Caco-2 (cell line): ENCODE data around the gene AOPEP. TPM values are rescaled to one million over a fixed set of nuclear protein-coding genes. Genes with fewer than 3 reads are reported as not detected.
A peak's percentile ranks its signal among the peaks of the same experiment; 100 is the strongest.

ENCODE experiments used
- BruUV-seq: library from RNA; stranded (reverse); fragments of 400-500 nt; replicated peaks from 2 replicates; lab custom pipeline; 2021; lab: Mats Ljungman, UMichigan
- CTCF ChIA-PET: fragments of 300-600 bp; sonication (Branson Sonifier 250); formaldehyde crosslinking; loops from one replicate; lab custom pipeline; 2022; ENCODE audit warnings: antibody characterized with exemption; lab: Charles Lee
- POLR2A ChIA-PET: fragments of 300-600 bp; sonication (Branson Sonifier 250); formaldehyde crosslinking; loops from one replicate; lab custom pipeline; 2022; ENCODE audit warnings: antibody characterized with exemption; lab: Charles Lee
- DNase-seq, 2 experiments: peaks; one replicate each; pipeline versions ENCODE4 v3.0.0 to v3.0.0-alpha.2; 2020 to 2022
- H3K27me3 ChIP-seq: replicated peaks from 2 replicates; pipeline ENCODE4 v1.6.0; 2011; ENCODE audit warnings: low read length; ENCODE audit not compliant: control insufficient read depth, insufficient read depth
- H3K36me3 ChIP-seq: 2 replicates; pipeline ENCODE4 v1.5.1; 2011; ENCODE audit warnings: low read length; ENCODE audit not compliant: control insufficient read depth, insufficient read depth
- H3K4me1 ChIP-seq: fragments of 250-450 bp; sonication (Bioruptor Pico); 2 replicates; pipeline ENCODE4 v1.5.1; 2020; ENCODE audit warnings: mild to moderate bottlenecking
- H3K4me3 ChIP-seq: 2 replicates; pipeline ENCODE4 v1.5.1; 2011; ENCODE audit warnings: low read depth, mild to moderate bottlenecking, control low read depth, low read length
- H3K9me3 ChIP-seq: fragments of 250-450 bp; sonication (Bioruptor Pico); 2 replicates; pipeline ENCODE4 v1.5.1; 2020; ENCODE audit warnings: mild to moderate bottlenecking, moderate library complexity
- H3K27ac Mint-ChIP-seq: one replicate; pipeline ENCODE4 v1.8.0; 2022; ENCODE audit warnings: mixed read lengths; ENCODE audit not compliant: unreplicated experiment
- H3K27me3 Mint-ChIP-seq: one replicate; pipeline ENCODE4 v1.8.0; 2022; ENCODE audit warnings: mixed read lengths; ENCODE audit not compliant: insufficient read depth, unreplicated experiment
- H3K36me3 Mint-ChIP-seq: one replicate; pipeline ENCODE4 v1.8.0; 2022; ENCODE audit warnings: mild to moderate bottlenecking, mixed read lengths; ENCODE audit not compliant: insufficient read depth, unreplicated experiment
- H3K4me1 Mint-ChIP-seq: one replicate; pipeline ENCODE4 v1.8.0; 2022; ENCODE audit warnings: low read depth, mixed read lengths; ENCODE audit not compliant: unreplicated experiment
- H3K4me3 Mint-ChIP-seq: one replicate; pipeline ENCODE4 v1.8.0; 2022; ENCODE audit warnings: mild to moderate bottlenecking, moderate library complexity, mixed read lengths; ENCODE audit not compliant: unreplicated experiment
- H3K9me3 Mint-ChIP-seq: one replicate; pipeline ENCODE4 v1.8.0; 2022; ENCODE audit warnings: mixed read lengths; ENCODE audit not compliant: unreplicated experiment
- intact Hi-C: fragments of 100-400 bp; cut with micrococcal nuclease; formaldehyde crosslinking; loops from one replicate; pipeline ENCODE4 v1.10.0; 2022; ENCODE audit not compliant: unreplicated experiment
- total RNA-seq: library from RNA; stranded (reverse); gene quantifications from 2 replicates; pipeline ENCODE4 v1.2.3, GENCODE V29; 2022
- TF ChIP-seq, protein P1 (sequence below), 2 experiments: fragments of 200-600 bp in 1 of 2; IDR thresholded peaks; 1 replicate in 1 of 2; 2 replicates in 1 of 2; pipeline versions ENCODE4 v1.5.1 to v1.8.0; 2011 to 2022; ENCODE audit warnings: antibody characterized with exemption in 1 of 2, control low read depth in 1 of 2, inconsistent platforms in 1 of 2, low read depth in 1 of 2, low read length in 1 of 2, mild to moderate bottlenecking in 1 of 2, moderate library complexity in 1 of 2; ENCODE audit not compliant: insufficient read depth in 1 of 2, severe bottlenecking in 1 of 2, unreplicated experiment in 1 of 2

The AOPEP gene
- total RNA-seq, 1 experiment from 2014 or later, result 63.3 TPM

DNA sequence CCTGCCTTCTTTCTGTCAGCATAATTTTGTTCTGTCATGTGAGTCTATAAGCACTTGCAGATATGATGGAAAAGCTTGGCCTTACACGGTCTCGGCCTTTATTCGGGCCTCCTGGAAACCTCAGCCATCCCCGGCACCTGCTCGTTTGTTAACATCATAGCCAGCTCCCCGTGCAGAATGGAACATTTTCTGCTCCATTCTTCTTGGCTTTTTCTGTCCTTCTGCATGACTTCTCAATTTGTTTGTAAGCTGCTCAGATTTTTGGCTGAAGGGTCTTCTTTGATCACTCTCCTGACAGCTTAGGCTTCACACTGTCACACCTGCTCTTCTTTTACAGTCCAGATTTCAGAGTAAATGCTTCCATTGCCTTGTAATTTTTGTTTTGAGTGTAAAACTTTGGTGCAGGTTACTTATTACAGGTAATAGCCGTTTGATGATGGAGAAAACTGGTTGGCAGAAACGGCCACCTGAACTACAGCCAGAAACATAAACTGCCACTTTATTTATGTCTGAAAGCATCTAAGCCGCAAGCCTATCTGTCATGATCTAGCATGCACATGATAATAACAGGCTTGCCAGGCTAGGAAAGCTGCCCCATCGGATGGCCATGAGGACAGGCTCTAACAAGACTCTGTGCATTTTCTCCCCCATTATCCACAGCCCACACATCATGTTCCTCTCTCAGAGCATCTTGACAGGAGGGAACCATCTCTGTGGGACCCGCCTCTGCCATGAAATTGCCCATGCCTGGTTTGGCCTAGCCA is 197.0 kb downstream of the AOPEP start:
- Mint-ChIP-seq H3K27ac (no peak overlapping the region), H3K9me3 (no peaks in the 10 kb centered on the region), H3K4me1 (peaks cover 66% of the 10 kb centered on the region), H3K27me3 (no peaks in the 10 kb centered on the region), H3K4me3 (no peak overlapping the region), H3K36me3 (peaks cover 6% of the 10 kb centered on the region)
- no peaks in the 10 kb centered on the region for H3K27me3 ChIP-seq
- H3K9me3 ChIP-seq, result no peaks in the 10 kb centered on the region
- H3K36me3 ChIP-seq, result no peaks in the 10 kb centered on the region
- intact Hi-C loops, result loop anchor here (5.0 kb wide), 1 partner anchor 84 kb away; no protein-coding TSS in a partner anchor
- no peak for DNase-seq
- TF ChIP-seq, protein P1, sequence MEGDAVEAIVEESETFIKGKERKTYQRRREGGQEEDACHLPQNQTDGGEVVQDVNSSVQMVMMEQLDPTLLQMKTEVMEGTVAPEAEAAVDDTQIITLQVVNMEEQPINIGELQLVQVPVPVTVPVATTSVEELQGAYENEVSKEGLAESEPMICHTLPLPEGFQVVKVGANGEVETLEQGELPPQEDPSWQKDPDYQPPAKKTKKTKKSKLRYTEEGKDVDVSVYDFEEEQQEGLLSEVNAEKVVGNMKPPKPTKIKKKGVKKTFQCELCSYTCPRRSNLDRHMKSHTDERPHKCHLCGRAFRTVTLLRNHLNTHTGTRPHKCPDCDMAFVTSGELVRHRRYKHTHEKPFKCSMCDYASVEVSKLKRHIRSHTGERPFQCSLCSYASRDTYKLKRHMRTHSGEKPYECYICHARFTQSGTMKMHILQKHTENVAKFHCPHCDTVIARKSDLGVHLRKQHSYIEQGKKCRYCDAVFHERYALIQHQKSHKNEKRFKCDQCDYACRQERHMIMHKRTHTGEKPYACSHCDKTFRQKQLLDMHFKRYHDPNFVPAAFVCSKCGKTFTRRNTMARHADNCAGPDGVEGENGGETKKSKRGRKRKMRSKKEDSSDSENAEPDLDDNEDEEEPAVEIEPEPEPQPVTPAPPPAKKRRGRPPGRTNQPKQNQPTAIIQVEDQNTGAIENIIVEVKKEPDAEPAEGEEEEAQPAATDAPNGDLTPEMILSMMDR (IDR thresholded peaks at IDR 0.05; ENCODE audit: insufficient read depth in 1 of 2, low read depth in 1 of 2, low read length in 1 of 2, severe bottlenecking in 1 of 2, unreplicated experiment in 1 of 2), result no peak
- no TSS peak for BruUV-seq
- ChIA-PET CTCF (no interaction called here), POLR2A (no interaction called here)
- H3K4me1 ChIP-seq, result peaks cover 70% of the 10 kb centered on the region
- H3K4me3 ChIP-seq, result no peak overlapping the region

DNA sequence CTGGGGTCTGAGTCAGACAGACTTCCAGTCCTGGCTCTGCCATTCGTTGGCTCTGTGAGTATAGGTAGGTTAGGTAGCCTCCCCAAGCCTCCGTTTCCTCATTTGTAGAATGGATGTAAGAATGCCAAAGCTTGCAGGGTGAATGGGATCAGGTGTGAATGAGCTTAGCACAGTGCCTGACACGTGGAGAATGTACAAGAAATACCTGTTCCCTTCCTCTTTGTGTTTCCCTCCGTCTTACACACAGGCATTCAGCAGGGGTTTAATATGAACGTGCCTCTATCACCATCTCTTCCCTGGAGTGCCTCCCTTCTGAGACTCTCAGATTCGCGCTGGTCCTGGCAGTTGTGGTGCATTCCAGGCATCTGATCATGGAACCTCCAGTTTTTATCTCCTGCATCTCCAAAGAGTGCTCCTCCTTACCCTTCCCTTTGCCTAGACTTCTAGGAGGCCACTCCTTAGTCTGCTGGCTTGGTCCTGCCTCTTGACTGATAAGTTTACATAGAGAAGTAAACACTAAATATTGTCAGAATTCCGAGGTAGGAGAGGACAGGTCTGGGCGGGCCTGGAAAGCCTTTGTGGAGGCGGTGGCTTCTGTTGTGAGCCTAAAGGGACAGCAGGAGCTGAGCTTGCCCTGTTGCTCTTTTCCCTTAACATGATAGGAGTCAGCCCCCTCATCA is 199.4 kb downstream of the AOPEP start:
- H3K9me3 Mint-ChIP-seq, result no peaks in the 10 kb centered on the region
- Histone ChIP-seq H3K9me3 (no peaks in the 10 kb centered on the region), H3K27me3 (no peaks in the 10 kb centered on the region), H3K4me3 (no peak overlapping the region), H3K36me3 (no peaks in the 10 kb centered on the region), H3K4me1 (peaks cover 61% of the 10 kb centered on the region)
- peak; percentile 34 to 68 for DNase-seq
- H3K4me1 Mint-ChIP-seq, result peaks cover 66% of the 10 kb centered on the region
- intact Hi-C loops, result no loop called here
- peaks cover 6% of the 10 kb centered on the region for H3K36me3 Mint-ChIP-seq
- TF ChIP-seq, protein P1 (IDR thresholded peaks at IDR 0.05; ENCODE audit: insufficient read depth in 1 of 2, low read depth in 1 of 2, low read length in 1 of 2, severe bottlenecking in 1 of 2, unreplicated experiment in 1 of 2), result no peak
- POLR2A ChIA-PET, result no interaction called here
- CTCF ChIA-PET, result no interaction called here
- peak overlapping the region; percentile 23 for H3K27ac Mint-ChIP-seq
- BruUV-seq, result no TSS peak
- H3K4me3 Mint-ChIP-seq, result no peak overlapping the region
- H3K27me3 Mint-ChIP-seq, result no peaks in the 10 kb centered on the region

DNA sequence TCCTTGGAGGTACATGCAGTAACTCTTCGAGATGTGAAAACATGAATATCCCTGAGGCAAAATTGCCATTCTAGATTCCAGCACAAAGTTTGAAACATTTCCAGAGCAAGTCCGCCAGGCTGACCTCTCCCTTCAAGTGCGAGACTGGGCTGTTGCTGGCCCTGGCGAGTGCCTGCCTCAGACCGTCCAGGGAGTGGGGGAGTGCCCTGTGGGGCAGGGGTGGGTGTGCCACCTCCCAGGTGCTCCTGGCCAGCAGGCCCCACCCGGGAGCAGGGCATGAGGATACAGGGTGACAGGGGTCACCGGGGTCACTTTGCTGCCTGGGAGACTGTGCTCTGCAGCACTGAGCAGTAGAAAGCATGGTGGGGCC is 199.9 kb downstream of the AOPEP start:
- no TSS peak for BruUV-seq
- H3K27ac Mint-ChIP-seq, result peak overlapping the region; percentile 23
- H3K4me3 Mint-ChIP-seq, result no peak overlapping the region
- no peak overlapping the region for H3K4me3 ChIP-seq
- peaks cover 66% of the 10 kb centered on the region for H3K4me1 Mint-ChIP-seq
- no peaks in the 10 kb centered on the region for H3K9me3 Mint-ChIP-seq
- H3K27me3 Mint-ChIP-seq, result no peaks in the 10 kb centered on the region
- no peak for DNase-seq
- H3K36me3 ChIP-seq, result no peaks in the 10 kb centered on the region
- peaks cover 6% of the 10 kb centered on the region for H3K36me3 Mint-ChIP-seq
- ChIA-PET CTCF (no interaction called here), POLR2A (no interaction called here)
- no peaks in the 10 kb centered on the region for H3K27me3 ChIP-seq
- TF ChIP-seq, protein P1 (IDR thresholded peaks at IDR 0.05; ENCODE audit: insufficient read depth in 1 of 2, low read depth in 1 of 2, low read length in 1 of 2, severe bottlenecking in 1 of 2, unreplicated experiment in 1 of 2), result no peak
- H3K4me1 ChIP-seq, result peaks cover 61% of the 10 kb centered on the region
- intact Hi-C loops, result no loop called here
- H3K9me3 ChIP-seq, result no peaks in the 10 kb centered on the region
